Activated naive CD4-positive, alpha-beta T cell (primary cell): ENCODE results near the gene BNC2.

ENCODE experiments used
- DNase-seq, 4 experiments: peaks; one replicate each; lab custom pipeline; 2025; lab: John Stamatoyannopoulos, UW

Gene BNC2

DNA sequence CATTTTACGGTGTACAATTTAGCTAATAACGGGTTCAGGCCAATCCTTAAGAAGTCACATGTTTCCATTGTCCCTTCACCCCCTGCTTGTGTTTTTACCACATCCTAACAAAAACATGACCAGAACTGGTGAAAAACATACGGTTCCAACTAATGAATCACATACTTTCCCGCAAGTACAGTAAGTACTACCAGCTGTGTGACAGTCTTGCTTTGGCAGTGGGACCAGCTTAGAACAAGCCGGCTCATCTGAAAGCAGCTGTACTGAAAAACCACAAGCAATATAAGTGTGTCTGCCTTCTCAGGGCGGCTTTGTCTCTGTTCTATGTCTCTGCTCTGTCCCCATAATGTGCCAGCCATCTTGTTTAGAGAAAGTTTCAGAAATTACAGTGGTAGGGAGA is 242.5 kb downstream of the BNC2 start:
- DNase-seq = no peak

DNA sequence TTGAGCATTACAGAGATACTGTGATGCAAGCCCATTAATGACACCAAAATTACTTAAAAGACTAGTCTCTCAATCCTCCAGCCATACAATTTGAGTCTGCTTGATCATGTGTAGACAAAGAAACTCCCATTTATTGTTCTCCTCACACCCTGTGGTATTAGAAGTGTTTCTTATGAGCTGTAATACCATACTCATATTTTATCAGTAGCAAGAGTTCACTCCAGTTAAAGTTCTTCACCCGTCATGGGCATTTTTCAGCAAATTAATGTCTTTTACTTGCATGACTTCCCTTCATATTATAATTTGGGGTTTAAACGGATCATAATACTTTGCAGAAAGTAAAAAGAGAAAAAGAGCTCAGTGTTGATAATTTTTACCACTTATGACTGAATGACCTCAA is 242.9 kb downstream of the BNC2 start:
- no peak for DNase-seq

DNA sequence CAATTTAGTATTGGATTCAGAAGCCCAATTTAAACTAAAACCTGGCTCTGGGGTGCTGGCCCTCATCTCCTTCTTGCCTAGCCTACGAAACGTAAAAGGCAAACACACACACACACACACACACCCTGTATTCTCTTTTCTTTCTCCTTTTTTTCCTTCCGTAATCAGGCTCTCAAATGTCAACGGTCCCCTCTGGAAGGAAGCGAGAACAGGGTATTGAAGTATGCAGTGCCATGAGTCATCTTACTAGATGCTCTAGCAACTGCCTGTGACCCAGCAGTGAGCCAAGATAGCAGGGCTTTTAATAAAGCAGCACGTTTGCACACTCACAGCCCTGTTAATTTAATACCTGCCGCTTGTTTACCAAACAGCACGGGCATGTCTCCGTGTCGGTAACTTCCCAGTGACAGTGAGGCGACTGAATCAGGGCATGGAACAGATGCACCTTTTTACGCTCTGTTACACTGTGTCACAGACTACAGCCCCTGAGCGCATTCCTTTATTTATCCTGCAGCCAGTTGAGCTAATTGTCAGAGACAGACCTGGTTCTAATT is 243.8 kb downstream of the BNC2 start:
- no peak for DNase-seq

DNA sequence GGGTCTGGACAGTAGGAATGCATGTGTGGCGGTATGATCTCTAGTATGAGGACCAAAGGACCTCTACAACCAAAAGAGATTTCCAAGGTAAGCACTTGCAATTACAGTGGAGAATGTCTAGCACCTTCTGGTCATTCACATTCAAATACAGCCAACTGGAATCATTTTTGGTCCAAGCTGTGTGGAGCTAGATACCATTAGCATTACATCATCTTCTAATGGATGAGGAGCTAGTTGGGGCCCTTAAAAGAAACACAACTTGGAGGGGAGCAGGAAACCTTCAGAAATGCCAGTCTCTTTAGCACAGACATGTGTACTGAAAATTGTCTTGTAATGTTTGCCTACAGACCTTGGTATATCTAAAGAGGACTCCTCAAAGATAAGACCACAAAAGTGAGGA is 244.7 kb downstream of the BNC2 start:
- no peak for DNase-seq

DNA sequence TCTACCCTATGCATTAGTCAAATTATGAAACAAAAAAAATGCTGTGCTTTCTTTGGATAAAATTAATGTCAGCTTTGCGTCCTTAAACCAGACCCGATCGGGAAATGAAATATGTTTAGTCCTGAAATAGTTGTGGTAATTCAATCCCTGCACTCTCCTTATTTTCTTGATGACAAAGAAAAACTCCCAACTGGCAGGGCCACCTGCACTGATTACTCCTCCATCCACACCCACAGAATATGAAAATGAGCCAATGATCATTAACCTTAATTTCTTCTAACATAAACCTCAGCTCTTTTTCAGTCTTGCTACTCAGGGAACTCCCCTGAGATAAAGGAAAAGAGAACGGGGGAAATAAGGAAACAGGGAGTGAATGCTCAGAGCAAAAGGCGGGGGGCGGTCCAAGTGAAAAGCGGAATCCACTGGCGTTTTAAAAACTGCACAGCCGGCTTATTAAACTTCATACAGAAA is 245.3 kb downstream of the BNC2 start:
- no peak for DNase-seq

DNA sequence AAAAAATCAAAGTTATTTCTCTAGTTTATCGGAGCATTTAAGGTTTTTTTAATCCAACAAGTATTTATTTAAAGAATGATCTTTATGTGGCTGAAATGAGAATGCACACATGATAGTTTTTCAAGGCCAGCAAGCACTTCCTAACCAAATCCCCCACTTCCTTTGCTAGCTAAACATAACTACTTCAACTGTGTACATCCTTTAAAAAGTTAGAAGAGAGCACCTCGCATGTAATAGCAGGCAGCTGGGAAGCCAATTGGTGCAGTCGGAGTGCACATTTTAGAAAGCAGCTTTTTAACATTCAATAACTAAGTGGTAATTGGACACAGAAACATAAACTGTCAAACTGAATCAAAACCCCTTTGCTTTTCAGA is 245.7 kb downstream of the BNC2 start:
- no peak for DNase-seq

DNA sequence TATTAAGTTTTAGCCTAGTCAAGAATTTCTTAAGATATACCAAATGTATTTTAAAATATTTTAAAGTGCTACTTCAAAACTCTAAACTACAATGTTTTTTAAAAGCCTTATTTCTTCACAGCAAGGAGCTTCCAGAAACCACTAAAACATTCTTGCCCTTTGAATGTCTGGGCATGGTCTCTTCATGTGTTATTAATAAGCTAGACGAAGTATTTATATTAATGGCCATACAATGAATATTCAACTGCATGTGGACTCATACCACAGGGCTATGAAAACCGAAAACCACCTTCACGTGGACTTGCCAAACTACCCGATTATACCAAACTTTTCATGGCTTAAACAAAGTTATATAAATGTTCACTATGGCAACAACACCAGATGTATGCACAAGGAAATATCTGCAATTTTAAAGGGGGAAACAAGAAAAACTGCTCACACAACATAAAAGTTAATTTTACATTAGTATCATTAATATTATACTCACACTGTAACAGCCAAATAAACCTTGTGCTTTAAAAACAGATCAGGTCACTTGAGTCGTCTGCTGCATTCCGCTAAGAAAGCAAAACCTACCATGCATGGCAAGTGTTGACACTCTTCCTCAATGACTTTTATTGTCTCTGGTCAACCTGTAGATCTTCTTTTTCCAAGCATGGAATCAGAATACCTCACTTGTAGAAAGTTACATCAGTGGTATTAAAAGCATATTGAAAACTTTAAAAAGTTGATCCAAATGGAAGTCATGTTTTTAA is 246.3 kb downstream of the BNC2 start:
- no peak for DNase-seq

DNA sequence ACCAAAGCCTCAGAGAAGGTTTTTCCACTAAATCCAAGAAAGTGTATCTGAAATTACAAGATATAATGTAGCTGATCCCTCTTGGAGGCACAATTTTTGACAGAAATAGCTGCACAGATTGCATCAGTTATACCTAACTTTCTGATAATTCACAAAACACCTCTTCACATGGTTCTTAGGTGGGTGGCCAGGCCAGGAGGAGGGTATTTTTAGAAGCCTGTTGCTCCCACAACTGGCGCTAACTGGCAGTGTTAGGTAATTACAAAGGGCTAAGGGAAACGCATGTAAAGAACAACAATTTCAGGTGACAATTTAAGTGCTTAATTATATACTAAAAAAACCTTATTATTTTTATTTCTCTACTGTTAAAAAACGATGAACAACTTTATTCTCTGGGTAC is 247.9 kb downstream of the BNC2 start:
- no peak for DNase-seq

DNA sequence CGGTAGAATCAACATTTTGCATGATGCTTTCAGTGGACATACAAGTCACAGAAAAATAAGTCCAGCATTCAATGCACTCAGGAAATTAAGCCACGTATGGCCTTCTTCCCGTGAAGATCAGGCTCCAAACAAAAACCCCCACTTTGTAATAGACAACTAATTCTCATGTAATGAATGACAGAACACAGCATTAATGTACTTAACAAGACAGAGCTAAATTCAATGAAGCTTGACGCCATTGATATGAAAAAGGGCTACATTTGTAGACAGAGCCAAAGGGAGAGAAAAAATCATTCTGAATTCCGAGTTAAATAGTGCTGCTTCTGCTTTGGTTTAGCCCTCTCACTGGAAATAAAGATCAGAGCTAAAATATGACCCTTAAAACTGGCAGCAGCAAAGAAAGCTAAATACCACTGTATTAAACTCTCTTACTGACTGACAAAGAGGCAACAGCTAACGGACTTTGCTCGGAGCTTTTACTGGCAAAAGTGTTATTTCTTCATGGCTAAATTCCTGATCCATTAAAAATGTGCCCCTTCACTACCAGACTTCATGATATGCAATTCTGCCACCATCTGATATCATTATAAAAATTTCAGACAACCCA is 250.5 kb downstream of the BNC2 start:
- no peak for DNase-seq

DNA sequence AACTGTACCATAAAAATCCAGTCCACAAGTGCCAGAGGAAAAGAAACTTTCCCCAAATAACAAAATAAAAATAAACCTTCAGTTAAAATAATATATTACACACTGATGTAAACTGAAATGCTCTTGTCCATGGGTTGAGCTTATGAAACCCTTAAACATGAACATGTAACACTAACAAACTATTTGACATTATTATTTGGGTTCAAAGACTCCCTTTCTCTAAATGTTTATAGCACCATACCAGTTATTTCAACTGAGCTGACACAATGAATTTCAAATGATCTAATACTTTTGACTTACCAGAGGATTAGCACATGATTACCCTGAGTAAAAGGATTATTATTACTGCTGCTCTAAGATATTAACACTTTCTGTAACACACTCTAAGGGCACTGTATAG is 251.1 kb downstream of the BNC2 start:
- DNase-seq = no peak

DNA sequence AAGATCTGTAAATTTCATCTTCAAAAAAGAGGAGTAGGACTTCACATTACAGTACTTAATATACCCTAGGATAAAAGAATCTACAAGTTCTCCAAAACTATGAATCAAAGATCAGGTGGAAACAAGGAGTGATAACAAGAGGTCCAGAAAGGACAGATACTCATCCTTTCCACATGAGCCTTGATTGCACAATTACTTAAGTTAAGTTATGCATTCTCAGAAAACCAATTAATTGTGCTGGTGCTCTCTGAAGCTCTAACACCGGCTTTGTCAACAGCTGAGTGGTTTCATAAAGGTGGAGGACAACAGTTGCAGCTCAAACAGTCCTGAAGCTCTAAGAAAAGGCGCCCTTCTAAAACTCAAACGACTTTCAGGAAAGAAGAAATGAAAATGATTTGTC is 251.9 kb downstream of the BNC2 start:
- no peak for DNase-seq

DNA sequence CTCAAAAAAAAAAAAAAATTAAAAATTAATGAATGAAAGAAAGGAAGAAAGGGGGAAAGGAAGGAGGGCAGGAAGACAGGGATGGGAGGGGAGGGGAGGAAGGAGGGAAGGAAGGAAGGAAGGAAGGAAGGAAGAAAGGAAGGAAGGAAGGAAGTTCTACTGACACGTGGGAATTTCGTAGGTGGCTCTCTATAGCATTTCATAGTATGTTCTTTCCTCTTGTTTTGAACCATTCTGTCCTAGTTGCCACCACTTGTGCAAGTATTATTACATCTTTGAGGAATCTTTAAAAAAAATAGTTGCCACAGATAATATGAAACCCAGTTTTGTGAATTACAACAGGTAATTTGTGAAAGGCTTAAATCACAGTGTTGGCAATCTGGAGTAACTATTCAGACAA is 253.8 kb downstream of the BNC2 start:
- DNase-seq = no peak

DNA sequence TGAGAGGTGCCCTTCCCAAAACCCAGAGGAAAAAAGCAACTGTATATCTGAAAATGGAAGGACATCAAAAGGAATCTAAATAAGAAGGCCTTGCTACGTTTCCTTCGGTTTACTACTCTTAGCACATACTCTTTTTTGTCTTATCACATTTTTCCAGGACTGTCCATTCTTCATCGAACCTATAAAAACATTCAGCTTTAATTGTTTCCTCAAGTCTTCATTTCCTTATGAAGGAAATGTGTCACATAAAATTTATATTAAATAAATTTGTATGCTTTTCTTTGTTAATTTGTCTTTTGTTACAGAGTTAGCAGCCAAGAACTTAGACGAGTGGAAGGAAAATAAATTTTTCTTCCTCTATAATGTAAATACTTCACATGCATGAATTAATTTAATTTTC is 255.0 kb downstream of the BNC2 start:
- DNase-seq = no peak

DNA sequence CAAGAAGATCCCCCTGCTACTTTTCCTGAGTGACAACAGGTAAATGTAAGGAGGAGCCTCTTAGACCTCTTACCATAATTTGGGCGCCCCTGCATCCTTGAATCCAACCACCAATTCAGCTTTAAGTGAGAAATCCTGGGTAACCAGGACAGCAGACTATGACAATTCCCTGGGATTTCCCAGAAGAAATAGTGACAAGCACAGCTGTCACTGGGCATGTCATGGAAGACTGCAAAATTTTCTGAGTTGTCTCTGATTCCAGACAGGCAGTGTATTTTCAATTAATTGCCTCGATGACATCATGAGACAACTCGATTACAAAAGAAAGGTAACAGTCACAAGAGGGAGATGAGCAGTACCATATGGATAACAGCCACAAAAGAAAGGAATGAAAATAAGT is 256.9 kb downstream of the BNC2 start:
- no peak for DNase-seq

DNA sequence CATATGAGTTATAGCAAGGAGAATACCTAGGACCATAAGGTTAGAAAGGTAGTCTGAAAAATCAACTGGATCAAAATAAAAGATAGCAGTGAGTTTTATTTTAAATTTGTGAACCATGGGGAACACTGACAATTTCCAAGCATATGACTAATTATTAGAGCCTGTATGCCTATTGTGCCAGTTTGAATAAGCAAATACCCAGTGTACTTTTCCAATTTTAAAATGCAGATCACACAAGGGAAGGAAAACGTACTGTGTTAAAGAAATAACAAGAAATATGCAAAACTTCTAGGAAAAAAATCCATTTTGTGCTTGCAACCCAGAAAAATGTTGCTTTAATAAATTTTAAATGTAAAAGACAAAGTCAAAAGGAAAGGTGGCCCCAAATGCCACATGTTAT is 257.4 kb downstream of the BNC2 start:
- DNase-seq = no peak

DNA sequence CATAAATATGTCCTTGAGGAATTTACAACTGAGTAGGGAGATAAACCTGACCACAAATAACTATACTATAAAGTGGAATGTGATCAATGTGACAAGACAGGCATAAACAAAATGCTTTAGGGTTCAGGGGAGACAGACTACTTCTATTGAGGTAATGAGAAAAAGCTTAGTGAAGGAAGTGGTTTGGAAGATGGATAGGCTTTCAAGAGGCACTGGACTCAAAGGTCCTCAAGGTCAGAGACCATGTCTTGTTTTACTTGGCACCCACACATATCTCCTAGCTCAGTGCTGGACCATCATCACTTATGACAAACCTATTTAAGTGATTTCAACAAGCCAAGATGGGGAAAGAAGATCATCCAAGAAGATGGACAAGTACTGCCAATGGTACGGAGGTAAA is 257.8 kb downstream of the BNC2 start:
- no peak for DNase-seq

DNA sequence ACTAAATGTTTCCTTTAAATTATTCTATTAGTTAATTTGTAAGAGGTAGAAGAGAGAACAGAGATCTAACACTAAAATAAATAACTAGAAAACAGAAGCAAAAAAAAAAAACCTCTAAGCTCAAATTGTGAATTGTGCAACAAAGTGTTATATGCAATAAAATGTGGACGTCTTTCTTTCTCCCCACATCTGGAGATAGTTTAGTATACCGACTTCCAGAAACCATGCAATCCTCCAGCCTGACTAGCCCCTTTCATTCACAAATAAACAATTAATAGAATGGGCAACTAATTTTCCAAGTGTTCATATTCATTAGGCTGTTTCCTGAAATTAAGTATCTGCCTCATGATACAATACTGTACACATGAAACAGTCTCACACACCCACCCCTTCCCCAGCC is 258.5 kb downstream of the BNC2 start:
- no peak for DNase-seq

DNA sequence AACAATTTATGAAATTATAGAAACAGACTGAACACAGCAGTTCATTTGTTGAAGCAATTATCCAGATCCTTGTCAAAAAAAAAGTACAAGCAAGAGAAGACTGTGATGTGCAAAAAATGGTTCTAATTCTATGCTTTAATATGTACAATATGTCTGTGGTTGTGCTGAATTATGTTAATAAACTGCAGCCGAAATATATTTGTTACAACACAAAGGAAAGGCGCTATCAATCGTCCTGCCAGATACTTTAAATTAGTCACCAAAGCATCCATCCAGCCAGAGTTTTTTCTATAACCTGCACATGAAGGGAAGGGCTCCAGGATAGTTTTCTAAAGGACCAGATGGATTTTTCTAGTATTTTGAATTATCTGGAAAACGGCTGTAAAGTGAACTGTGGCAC is 259.5 kb downstream of the BNC2 start:
- no peak for DNase-seq

DNA sequence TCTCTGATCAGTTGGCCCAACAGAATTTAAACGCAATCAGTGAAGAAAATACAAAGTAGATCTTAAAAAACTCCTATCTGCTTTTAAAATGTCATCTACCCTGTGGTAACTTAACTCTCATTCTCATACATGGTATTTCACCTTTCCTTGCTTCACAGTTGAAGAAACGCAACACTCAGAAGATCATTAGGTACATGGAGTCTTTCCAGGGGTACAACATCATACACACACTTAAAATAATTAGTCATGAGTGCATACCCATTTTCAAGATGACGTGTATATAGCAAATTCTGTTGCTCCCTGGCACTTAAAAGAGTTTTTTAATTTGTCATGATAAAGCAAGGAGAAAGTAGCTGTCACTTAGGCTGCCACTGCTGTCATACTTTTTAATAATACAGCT is 259.9 kb downstream of the BNC2 start:
- DNase-seq = no peak

DNA sequence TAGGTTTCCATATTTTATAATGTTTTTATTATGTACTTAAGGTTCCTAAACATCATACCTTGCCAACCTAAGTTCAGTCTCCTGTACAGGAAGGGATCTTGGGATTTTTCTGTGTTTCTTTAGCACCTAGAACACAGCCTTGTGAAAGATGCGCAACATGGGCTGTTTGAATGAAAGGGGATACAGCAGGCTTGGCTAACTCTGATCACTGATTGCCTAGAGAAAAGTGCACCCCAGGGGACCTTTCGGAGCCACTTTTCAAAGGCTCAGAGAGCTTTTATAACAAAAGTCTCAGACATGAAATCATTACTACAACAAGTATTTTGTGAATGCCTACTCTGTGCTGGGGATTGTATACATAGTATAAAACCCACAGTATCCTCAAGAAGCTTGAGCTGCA is 261.6 kb downstream of the BNC2 start:
- no peak for DNase-seq

DNA sequence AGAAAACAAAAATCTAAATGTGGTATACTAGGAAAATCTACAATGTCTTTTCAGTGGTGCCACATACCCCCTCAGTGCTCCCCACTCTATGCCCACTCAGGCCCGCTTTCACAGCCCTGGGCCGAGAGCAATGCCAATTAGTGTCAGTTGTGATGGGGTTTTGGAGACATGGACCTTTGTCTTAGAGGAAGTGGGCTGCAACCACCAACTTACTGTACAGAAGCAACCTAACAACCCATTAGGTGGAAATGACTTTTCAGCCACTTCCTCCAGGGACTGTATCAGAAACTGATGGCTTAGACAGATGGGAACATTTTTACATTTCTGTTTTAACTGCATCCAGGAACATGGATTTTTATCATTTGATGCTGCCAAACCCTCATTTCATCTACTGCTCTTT is 268.0 kb downstream of the BNC2 start:
- DNase-seq = no peak

DNA sequence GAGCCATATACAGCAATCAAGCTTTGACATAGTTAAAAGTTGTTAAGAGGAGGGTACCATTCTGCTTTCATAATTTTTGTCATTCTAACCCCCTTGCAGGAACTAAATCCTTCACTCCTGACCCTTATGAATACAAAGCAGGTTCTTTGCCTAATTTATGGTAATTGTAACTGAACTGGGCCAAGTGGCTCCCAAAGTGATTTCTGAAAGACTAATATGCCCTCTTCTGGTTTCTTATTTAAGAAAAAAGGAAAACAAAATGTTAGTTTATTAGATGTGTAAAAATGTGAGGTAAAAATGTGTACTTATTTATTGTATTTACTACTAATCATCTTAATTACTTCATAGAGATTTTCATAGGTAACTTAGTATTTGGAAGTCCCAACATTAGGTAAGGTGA is 268.5 kb downstream of the BNC2 start:
- no peak for DNase-seq

DNA sequence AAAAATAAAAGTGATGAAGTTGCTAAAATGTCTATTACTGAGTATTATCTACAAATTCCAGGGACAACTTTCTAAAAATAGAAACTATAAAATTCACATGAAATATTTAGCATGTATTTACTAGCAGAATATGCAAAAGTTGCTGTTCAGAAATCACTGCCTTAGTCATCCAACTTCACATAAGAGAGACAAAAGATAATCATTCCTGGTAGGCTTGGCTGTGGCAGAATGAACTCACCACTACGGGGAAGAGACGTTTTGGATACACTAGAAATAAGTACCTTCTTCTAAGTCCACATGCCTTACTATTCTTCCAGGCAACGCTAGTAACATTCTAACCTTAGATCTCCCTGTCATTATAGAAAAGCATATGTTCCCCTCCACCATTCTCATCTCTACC is 272.2 kb downstream of the BNC2 start:
- no peak for DNase-seq

DNA sequence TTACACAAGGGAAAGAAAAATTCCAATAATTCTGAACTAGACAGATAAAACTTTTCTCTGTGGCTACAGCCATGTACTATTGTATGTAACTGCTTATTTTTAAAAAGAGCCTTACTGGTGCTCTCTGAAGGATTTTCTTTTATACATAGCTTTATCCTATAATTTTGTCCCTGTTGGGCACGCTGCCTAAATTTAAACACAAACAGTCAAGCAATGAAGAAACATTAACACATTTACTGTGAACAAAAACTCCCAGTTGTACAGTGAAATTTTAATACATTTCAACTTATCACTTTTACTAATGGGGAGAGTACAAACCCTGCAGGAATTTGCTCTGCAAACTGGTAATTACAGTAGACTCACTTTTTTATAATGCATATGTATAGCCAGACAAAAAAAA is 273.3 kb downstream of the BNC2 start:
- no peak for DNase-seq
